GM23248 (cell line): ENCODE data around the gene OR4E2.

Experiments used
- EZH2 ChIP-seq: fragments of 200-600 bp; sonication (generic); IDR thresholded peaks from 2 replicates; pipeline ENCODE4 v1.6.1; 2018; ENCODE audit warnings: antibody characterized with exemption, mild to moderate bottlenecking; ENCODE audit not compliant: insufficient read depth, poor library complexity, severe bottlenecking
- EZH2phosphoT487 ChIP-seq: fragments of 200-600 bp; sonication (generic); IDR thresholded peaks from 2 replicates; pipeline ENCODE4 v1.6.1; 2018; ENCODE audit warnings: antibody characterized with exemption, moderate library complexity, mild to moderate bottlenecking, low read depth; ENCODE audit not compliant: insufficient read depth

GRCh38 chr14:21711360-21711961 lies 57.8 kb downstream of the OR4E2 start:
- TF ChIP-seq EZH2 (no peak), EZH2phosphoT487 (no peak)
